RWPE2 (cell line): Measurements from ENCODE around the gene WDR36.

Experiments used
- ATAC-seq: fragments of 200-7000 bp; cut with Tn5 transposase; 3 replicates; pipeline ENCODE4 v1.9.1; 2021; ENCODE audit warnings: low read depth
- DNase-seq: peaks from one replicate; pipeline ENCODE4 v3.0.0-alpha.2; 2020; ENCODE audit warnings: low spot score
- H3K27ac ChIP-seq: fragments of 450-650 bp; 2 replicates; pipeline ENCODE4 v1.5.1; 2017; ENCODE audit warnings: mild to moderate bottlenecking; ENCODE audit not compliant: poor library complexity, severe bottlenecking
- H3K27me3 ChIP-seq: fragments of 250-450 bp; sonication (Bioruptor Pico); 2 replicates; pipeline ENCODE4 v1.5.1; 2021; ENCODE audit warnings: mild to moderate bottlenecking, moderate library complexity; ENCODE audit not compliant: insufficient read depth, poor library complexity, severe bottlenecking
- H3K36me3 ChIP-seq: fragments of 250-450 bp; sonication (Bioruptor Pico); 2 replicates; pipeline ENCODE4 v1.5.1; 2020; ENCODE audit warnings: low read depth, mild to moderate bottlenecking, moderate library complexity
- H3K4me1 ChIP-seq: fragments of 250-450 bp; sonication (Bioruptor Pico); 2 replicates; pipeline ENCODE4 v1.5.1; 2021; ENCODE audit warnings: mild to moderate bottlenecking, moderate library complexity; ENCODE audit not compliant: insufficient read depth, poor library complexity, severe bottlenecking
- H3K4me3 ChIP-seq: fragments of 250-450 bp; sonication (Bioruptor Pico); 2 replicates; pipeline ENCODE4 v1.5.1; 2021; ENCODE audit warnings: mild to moderate bottlenecking, moderate library complexity; ENCODE audit not compliant: severe bottlenecking
- H3K9me3 ChIP-seq: fragments of 250-450 bp; sonication (Bioruptor Pico); 2 replicates; pipeline ENCODE4 v1.5.1; 2021; ENCODE audit warnings: mild to moderate bottlenecking, moderate library complexity; ENCODE audit not compliant: severe bottlenecking
- CTCF ChIP-seq: fragments of 450-650 bp; IDR thresholded peaks from one replicate; pipeline ENCODE4 v1.5.1; 2017; ENCODE audit warnings: mild to moderate bottlenecking, moderate library complexity; ENCODE audit not compliant: poor library complexity, severe bottlenecking

The WDR36 gene

DNA sequence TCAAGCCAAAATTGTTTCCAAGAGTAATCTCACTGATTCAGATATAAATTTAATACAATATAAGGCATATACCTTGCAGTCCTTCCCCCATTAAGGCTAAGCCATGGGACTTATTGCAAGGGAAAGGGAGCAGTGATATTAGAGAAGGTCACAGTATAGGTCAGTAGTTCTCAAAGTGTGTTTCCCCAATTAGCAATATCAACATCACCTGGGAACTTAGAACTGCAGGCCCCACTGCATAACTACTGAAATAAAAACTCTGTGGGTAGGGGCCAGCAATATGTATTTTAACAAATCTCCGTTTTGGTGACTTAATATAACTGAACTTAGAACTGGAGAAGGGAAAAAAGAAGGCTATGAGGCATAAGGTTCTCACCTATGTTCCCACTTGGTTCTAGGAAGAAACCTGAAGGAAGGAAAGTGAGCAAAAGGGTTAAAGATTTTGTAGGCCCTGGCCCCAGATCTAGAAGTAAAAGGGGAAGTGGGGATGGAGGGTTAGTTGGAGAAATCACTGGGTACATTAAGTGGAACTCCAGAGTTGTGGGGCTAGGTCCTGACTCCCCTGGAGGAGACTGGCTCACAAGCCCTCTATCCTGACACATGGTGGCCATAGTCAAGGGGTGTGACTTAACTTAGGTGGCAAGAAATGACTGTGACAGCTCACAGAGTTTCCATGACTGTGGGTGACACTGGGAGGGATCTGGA, 40.7 kb downstream of the WDR36 start:
- Histone ChIP-seq H3K4me3 (no peak overlapping the region), H3K36me3 (peaks cover 13% of the 10 kb centered on the region), H3K4me1 (peaks cover 6% of the 10 kb centered on the region), H3K27ac (no peak overlapping the region), H3K27me3 (no peaks in the 10 kb centered on the region), H3K9me3 (no peaks in the 10 kb centered on the region)
- ATAC-seq (no peak), DNase-seq (no peak)
- no peak for TF ChIP-seq CTCF

- ATAC-seq = 0 out of 3 replicates have a peak, but pooled peaks have one; percentile 20
- Histone ChIP-seq H3K4me1 (peaks cover 6% of the 10 kb centered on the region), H3K27ac (no peak overlapping the region)
Measured at GRCh38 chr5:111133436-111133751, 41.2 kb downstream of the WDR36 start.

GRCh38 chr5:111134087-111134486, 41.9 kb downstream of the WDR36 start:
- no peaks in the 10 kb centered on the region for H3K27me3 ChIP-seq
- H3K27ac ChIP-seq = no peak overlapping the region
- H3K4me1 ChIP-seq = peaks cover 6% of the 10 kb centered on the region
- no peak for DNase-seq
- no peak for TF ChIP-seq CTCF
- H3K36me3 ChIP-seq = peaks cover 1% of the 10 kb centered on the region; the same call in 1 of the 2 replicates
- ATAC-seq = no peak
- H3K9me3 ChIP-seq = no peaks in the 10 kb centered on the region
- no peak overlapping the region for H3K4me3 ChIP-seq

More at GRCh38 chr5:111133436-111133751, 41.2 kb downstream of the WDR36 start:
- DNase-seq = no peak
- no peaks in the 10 kb centered on the region for H3K27me3 ChIP-seq
- no peak for TF ChIP-seq CTCF
- no peaks in the 10 kb centered on the region for H3K9me3 ChIP-seq
- H3K4me3 ChIP-seq = no peak overlapping the region
- H3K36me3 ChIP-seq = peaks cover 8% of the 10 kb centered on the region; the same call in 1 of the 2 replicates

GRCh38 chr5:111134864-111135263, 42.7 kb downstream of the WDR36 start:
- Histone ChIP-seq H3K27ac (no peak overlapping the region), H3K9me3 (no peaks in the 10 kb centered on the region), H3K27me3 (no peaks in the 10 kb centered on the region), H3K4me1 (peaks cover 6% of the 10 kb centered on the region), H3K4me3 (no peak overlapping the region), H3K36me3 (no peaks in the 10 kb centered on the region)
- no peak for TF ChIP-seq CTCF
- ATAC-seq = no peak
- no peak for DNase-seq

- Histone ChIP-seq H3K36me3 (no peaks in the 10 kb centered on the region), H3K27ac (no peak overlapping the region), H3K27me3 (no peaks in the 10 kb centered on the region), H3K4me3 (no peak overlapping the region), H3K9me3 (no peaks in the 10 kb centered on the region), H3K4me1 (peaks cover 6% of the 10 kb centered on the region)
- ATAC-seq = no peak
- no peak for TF ChIP-seq CTCF
- DNase-seq = no peak
Measured at GRCh38 chr5:111135363-111135762, 43.2 kb downstream of the WDR36 start.
